Limb (tissue), 2 donors: ENCODE measurements around the gene DTNA.

Experiments used
- DNase-seq, 2 donors: peaks; one replicate each; pipeline ENCODE4 v3.0.0-alpha.2; 2016; ENCODE audit errors: extremely low spot score in 2 of 2

The DTNA gene

GRCh38 chr18:34767601-34768027 is 57.5 kb downstream of the DTNA start:
- no peak for DNase-seq

- DNase-seq = no peak
These were observed 61.9 kb downstream of the DTNA start for GRCh38 chr18:34771958-34772357.

DNA sequence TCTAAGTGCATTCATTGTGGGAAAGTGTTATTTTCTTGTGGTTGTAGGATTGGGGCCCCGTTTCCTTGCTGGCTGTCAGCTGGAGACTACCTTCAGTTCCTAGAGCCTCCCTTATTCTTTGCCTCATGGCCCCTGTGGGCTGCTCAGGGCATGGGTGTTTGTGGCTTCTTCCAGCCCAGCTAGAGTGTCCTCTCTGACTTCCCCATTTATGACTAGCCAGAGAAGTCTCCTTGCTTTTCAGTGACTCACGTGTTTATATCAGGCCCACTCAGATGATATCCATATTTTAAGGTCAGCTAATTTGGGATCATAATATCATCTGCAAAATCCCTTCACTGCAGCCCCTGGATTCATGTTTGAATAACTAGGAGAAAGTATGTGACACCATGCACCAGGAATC is 62.8 kb downstream of the DTNA start:
- DNase-seq = no peak

DNA sequence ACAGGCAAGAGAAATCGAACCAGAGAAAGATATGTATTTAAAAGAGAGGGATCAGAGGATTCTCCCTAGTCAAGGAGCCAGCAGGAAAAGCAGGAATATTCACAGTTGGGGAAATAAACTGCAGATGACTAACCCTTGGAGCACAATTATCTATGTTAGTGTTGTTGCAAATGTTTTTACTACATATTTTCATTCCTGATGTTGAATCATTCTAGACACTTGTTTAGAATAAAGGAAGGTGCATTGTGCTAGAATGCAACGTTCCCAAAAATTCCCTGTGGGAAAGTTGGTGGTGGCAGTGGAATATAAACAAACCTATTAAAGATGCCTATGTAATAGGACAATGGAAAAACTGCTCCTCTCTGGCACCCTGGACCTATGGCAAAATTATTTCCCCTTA is 63.3 kb downstream of the DTNA start:
- no peak for DNase-seq

- peak; percentile 16 to 68 for DNase-seq
These were observed 64.1 kb downstream of the DTNA start for GRCh38 chr18:34773961-34774766.

GRCh38 chr18:34775461-34775860 is 65.4 kb downstream of the DTNA start:
- no peak for DNase-seq

GRCh38 chr18:34779112-34779511 is 69.0 kb downstream of the DTNA start:
- no peak for DNase-seq

DNA sequence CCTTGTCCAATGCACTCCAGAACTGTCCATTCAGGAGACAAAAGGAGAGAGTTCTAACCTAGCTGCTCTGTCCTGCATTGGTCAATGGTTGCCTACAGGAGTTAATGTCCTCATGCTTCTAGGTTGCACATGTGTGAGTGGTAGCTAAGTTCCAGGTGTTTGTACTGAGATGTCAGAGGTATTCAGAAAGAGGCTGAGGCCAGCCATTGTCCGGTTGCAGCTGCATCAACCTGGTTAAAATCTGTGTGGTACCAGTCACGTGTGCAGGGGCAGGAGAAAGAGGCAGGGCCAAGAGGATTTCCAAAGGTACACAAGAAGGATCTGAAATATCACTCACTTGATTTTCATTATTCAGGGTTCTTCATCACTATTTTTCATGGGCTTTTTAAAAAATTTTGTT is 70.8 kb downstream of the DTNA start:
- DNase-seq = no peak

DNA sequence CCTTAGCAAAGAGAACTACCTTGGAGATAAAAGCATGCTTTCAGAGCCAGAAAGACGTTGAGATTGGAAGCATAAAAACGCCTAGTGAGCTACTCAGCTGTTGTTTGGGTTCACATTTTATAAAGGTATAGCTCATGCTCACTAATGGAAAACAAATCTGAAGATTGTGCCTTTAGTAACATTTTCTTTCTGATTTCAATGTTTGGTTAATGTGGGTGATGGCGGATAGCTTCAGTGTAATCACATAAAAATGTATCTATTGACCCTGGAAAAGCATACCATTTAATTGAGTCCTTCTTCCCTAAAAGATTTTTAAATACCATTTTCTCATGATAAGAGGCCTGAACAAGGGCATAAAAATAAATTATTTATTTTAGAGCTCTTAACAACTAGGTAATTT is 73.4 kb downstream of the DTNA start:
- DNase-seq = no peak

DNA sequence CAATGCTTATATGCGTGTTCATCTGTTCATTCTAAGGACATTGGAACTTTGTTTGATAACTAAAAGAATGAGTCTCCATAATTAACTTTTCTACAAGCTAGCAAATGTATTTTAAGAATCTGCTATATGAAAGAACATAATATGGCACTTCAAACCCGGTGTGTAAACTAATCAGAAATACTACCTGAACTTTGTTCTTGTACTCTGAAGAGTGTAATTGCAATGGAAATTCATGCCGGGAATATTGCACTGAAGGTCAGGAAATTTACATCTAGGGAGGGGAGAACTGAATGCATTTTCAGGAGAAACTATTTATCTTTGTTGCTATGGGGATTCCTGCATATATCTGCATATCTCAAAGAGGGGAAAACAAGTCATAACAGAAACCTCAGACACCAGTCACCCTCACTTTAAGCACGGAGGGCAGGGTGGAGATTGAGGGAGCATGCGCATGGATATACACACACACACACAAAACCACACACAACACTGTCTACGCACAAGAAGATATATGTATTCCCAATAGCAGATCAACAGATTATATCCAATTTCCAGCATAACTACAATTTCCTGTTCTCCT is 76.2 kb downstream of the DTNA start:
- DNase-seq = no peak

DNA sequence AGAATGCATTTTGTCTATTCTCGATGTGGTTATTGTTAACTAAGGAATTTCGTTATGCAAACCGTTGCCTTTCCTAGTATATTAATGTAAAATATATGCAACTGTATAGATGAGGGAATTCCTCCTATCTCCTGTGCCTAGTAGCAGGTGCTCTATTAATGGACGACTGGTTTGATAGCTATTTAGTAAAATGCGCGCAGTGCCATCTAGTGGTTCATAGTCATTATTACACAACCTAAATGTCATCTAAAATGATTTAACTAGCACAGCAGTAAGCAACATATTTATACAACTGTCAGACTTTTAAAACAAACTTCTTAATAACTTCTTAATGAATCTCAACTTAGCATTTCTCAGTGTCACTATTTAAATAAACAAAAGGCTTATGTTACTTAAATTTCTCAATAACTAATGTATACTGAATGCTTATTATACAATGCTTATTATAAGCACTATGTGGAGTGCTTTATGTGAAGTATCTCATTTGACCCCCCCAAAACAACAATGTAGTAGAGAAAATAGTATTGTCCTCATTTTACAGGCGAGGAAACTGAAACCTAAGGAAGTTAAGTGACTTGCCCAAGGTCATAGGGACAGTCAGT is 77.9 kb downstream of the DTNA start:
- peak in 1 of 2 donors; percentile 78 for DNase-seq

- no peak for DNase-seq
These were observed 79.8 kb downstream of the DTNA start for GRCh38 chr18:34789768-34790344.

GRCh38 chr18:34794348-34794747 is 84.2 kb downstream of the DTNA start:
- no peak for DNase-seq

DNA sequence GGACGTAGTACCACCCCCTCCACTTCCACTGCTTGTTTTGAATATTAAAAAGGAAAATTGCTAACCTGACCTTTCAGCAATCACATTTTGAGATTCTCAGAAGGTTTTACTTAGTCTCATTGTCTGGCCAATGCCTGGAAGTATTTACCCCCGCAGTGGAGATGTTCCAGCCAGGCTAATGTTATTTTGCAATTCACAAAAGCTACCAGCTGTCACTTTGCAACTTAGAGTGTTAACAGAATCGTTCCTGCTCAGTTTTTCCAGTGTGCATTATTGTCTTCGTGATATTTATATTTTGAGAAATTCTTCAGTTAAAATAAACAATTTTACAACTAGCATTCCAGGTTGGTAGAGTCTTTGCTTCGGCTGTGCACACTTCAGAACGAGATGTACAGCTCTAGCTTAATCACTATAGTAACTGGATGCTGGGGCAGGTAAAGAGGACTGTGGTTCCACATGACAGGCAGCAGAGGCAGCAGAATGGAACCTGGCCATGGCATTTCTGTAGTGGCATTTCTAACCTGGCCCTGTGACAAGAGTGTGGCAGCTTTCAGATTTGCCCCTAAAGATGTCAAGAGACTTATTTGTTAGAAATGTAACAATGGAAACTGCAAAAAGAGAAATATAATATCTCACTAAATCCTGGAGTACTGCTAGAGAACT is 85.1 kb downstream of the DTNA start:
- no peak for DNase-seq

GRCh38 chr18:34796035-34796657 is 86.0 kb downstream of the DTNA start:
- DNase-seq = no peak

- DNase-seq = no peak
These were observed 89.2 kb downstream of the DTNA start for GRCh38 chr18:34799291-34799690.

GRCh38 chr18:34800381-34800780 is 90.3 kb downstream of the DTNA start:
- DNase-seq = no peak

DNA sequence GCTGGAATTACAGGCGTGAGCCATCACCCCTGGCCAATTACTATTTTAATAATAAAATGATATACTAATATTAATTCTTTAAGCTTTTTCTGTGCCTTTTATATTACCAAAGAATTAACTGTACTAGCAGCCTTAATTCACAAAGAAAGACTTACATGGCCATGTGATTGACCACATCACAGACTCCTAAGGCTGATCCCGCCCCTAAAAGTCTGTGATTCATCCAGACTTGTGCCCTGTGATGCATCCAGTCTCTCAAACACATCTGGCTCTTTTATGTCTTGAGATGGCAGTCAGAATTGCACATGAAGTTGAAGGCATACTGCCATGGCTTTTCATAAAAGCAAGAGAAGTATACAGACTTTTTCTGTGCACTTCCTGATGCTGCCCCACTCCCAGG is 91.7 kb downstream of the DTNA start:
- DNase-seq = no peak

DNA sequence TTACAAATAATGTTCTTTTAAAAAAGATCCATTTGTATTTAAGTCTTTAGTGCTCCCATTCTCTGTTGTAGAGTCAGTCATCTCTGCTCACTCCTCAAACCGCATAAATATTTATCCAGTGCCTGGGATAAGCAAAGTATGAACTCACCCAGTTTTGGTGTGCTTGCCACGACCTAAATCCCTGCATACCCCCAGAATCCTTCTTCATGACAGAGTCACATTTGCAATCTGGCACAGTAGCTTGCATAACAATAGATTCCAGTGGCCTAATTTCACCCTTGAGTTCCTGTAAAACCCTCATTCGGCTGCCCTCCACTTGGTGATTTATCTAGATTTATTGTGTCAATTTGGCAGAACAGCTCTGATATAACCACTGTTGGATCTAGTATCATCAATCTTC is 92.9 kb downstream of the DTNA start:
- no peak for DNase-seq

GRCh38 chr18:34803877-34804400 is 93.8 kb downstream of the DTNA start:
- no peak for DNase-seq
